BJ (cell line): ENCODE measurements around the gene CPNE5. TPM values are rescaled to one million over a fixed set of nuclear protein-coding genes. Genes with fewer than 3 reads are reported as not detected.

Experiments
- CTCF ChIA-PET: fragments of 350-600 bp; formaldehyde crosslinking; extraction: SDS; loops from one replicate; lab custom pipeline; 2021; ENCODE audit warnings: antibody characterized with exemption, inconsistent platforms; lab: Yijun Ruan, JAX
- POLR2A ChIA-PET: fragments of 300-600 bp; sonication (Branson Sonifier 250); formaldehyde crosslinking; extraction: SDS; loops from one replicate; lab custom pipeline; 2021; ENCODE audit warnings: antibody characterized with exemption; lab: Charles Lee
- DNase-seq: peaks from one replicate; pipeline ENCODE4 v3.0.0-alpha.2; 2011; ENCODE audit warnings: low read depth
- H3K27me3 ChIP-seq: 2 replicates; pipeline ENCODE4 v1.6.0; 2011; ENCODE audit warnings: low read length; ENCODE audit not compliant: control insufficient read depth, insufficient read depth
- H3K36me3 ChIP-seq: 2 replicates; pipeline ENCODE4 v1.5.1; 2011; ENCODE audit warnings: low read length; ENCODE audit not compliant: control insufficient read depth, insufficient read depth
- H3K4me3 ChIP-seq: 2 replicates; pipeline ENCODE4 v1.5.1; 2011; ENCODE audit warnings: low read depth, mild to moderate bottlenecking, control low read depth, low read length
- CTCF ChIP-seq: IDR thresholded peaks from 2 replicates; pipeline ENCODE4 v1.5.1; 2011; ENCODE audit warnings: low read depth, mild to moderate bottlenecking, control low read depth, inconsistent platforms, low read length, moderate library complexity; ENCODE audit not compliant: insufficient read depth
- polyA plus RNA-seq: library from polyadenylated mRNA; depleted of rRNA; stranded (reverse); fragments of >200 nt; gene quantifications from 2 replicates; pipeline ENCODE4 v1.2.3, GENCODE V29; 2011

The CPNE5 gene
- polyA plus RNA-seq, 1 experiment, result 0.09 TPM

DNA sequence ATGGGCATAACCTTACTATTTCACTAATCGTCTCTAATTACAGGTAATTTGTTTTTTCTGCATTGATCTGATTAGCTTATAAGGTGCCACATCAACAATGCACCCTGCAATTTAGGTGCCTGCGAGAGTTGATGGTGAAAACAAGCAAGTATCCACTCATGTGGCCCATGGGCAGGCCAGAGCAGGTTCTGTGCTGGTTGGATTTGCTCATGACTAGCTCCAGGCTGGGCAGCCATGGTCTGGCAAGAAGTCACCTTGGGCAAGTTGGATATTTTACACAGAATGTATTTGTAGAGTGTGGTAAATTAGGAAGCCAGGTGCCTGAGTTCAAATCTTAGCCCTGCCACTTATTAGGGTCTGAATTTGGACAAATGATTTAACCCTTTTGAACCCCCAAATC is 116.4 kb downstream of the CPNE5 start:
- DNase-seq, result no peak
- CTCF ChIA-PET, result interaction anchor here (0.9 to 4.0 kb wide), 5 partner anchors 13 to 107 kb away, joined by 3 to 37 read pairs (median 12); no protein-coding TSS in a partner anchor
- no peaks in the 10 kb centered on the region for H3K36me3 ChIP-seq
- POLR2A ChIA-PET, result no interaction called here
- H3K4me3 ChIP-seq, result no peak overlapping the region
- no peak for TF ChIP-seq CTCF
- H3K27me3 ChIP-seq, result no peaks in the 10 kb centered on the region; the same call in none of the 2 replicates

DNA sequence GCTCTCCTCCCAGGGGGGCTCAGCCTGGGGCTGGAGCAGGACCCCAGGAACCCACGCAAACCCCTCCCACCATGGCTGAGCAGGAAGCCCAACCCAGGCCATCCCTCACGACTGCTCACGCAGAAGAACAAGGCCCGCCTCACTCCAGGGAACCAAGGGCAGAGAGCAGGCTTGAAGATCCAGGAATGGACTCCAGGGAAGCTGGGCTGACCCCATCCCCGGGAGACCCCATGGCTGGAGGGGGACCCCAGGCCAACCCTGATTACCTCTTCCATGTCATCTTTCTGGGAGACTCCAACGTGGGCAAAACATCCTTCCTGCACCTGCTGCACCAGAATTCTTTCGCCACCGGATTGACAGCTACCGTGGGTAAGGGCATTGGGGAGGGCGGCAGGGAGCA is 116.9 kb downstream of the CPNE5 start:
- ChIA-PET CTCF (interaction anchor here (0.5 to 4.0 kb wide), 5 partner anchors 13 to 211 kb away, joined by 3 to 37 read pairs (median 4); no protein-coding TSS in a partner anchor), POLR2A (no interaction called here)
- DNase-seq, result no peak
- Histone ChIP-seq H3K36me3 (no peaks in the 10 kb centered on the region), H3K4me3 (no peak overlapping the region), H3K27me3 (no peaks in the 10 kb centered on the region; the same call in none of the 2 replicates)
- TF ChIP-seq CTCF, result no peak

GRCh38 chr6:36721369-36722140 is 117.7 kb downstream of the CPNE5 start:
- CTCF ChIA-PET, result interaction anchor here (0.5 to 2.1 kb wide), 2 partner anchors 106 to 211 kb away, joined by 3 to 15 read pairs; no protein-coding TSS in a partner anchor
- POLR2A ChIA-PET, result no interaction called here
- Histone ChIP-seq H3K27me3 (no peaks in the 10 kb centered on the region; the same call in none of the 2 replicates), H3K36me3 (no peaks in the 10 kb centered on the region), H3K4me3 (no peak overlapping the region)
- no peak for TF ChIP-seq CTCF
- DNase-seq, result no peak

GRCh38 chr6:36720251-36721141 is 118.7 kb downstream of the CPNE5 start:
- Histone ChIP-seq H3K27me3 (peaks cover 4% of the 10 kb centered on the region), H3K36me3 (no peaks in the 10 kb centered on the region), H3K4me3 (no peak overlapping the region)
- ChIA-PET CTCF (interaction anchor here (0.7 to 2.1 kb wide), 7 partner anchors 12 to 110 kb away, joined by 3 to 15 read pairs (median 4); no protein-coding TSS in a partner anchor), POLR2A (no interaction called here)
- no peak for TF ChIP-seq CTCF
- no peak for DNase-seq
